T-cell (primary cell): Measurements from ENCODE around the gene ZNF286A. TPM values are rescaled to one million over a fixed set of nuclear protein-coding genes. Genes with fewer than 3 reads are reported as not detected.
"Not testable (repeated sequence)": the region's sequence is repeated elsewhere in the genome, so short reads cannot be mapped to it uniquely, and the experiment has no call there.

Experiments used
- ATAC-seq, 4 experiments: fragments of 200-7000 bp in 3 of 4; fragments of 150-1000 bp in 1 of 4; cut with Tn5 transposase; replicated peaks in 1 of 4; 1 replicate in 3 of 4; 2 replicates in 1 of 4; pipeline ENCODE4 v1.10.0; 2021; ENCODE audit warnings: moderate library complexity in 3 of 4, mild to moderate bottlenecking in 2 of 4, moderate number of reproducible peaks in 1 of 4
- CTCF ChIA-PET, 2 donors: fragments of 300-600 bp; sonication (Branson Sonifier 250); formaldehyde crosslinking; loops; one replicate each; lab custom pipeline; 2022; ENCODE audit warnings: antibody characterized with exemption in 2 of 2; lab: Charles Lee
- POLR2A ChIA-PET, 2 donors: fragments of 300-600 bp; sonication (Branson Sonifier 250); formaldehyde crosslinking; loops; one replicate each; lab custom pipeline; 2022; ENCODE audit warnings: antibody characterized with exemption in 2 of 2; lab: Charles Lee
- DNase-seq, 35 experiments: peaks; one replicate each; pipeline versions ENCODE4 v3.0.0 to v3.0.0-alpha.2; 2013 to 2023
- H3K27ac ChIP-seq: one replicate; pipeline ENCODE4 v1.5.1; 2013; ENCODE audit warnings: low read length
- H3K27me3 ChIP-seq, 2 experiments: replicated peaks in 1 of 2; 1 replicate in 1 of 2; 2 replicates in 1 of 2; pipeline versions ENCODE4 v1.6.1 to v1.7.0; 2013; ENCODE audit warnings: low read length in 1 of 2, mixed read lengths in 1 of 2; ENCODE audit not compliant: control insufficient read depth in 2 of 2, insufficient read depth in 2 of 2; ENCODE audit errors: extremely low read depth in 1 of 2
- H3K36me3 ChIP-seq, 2 donors: 1 replicate in 1 of 2; 2 replicates in 1 of 2; pipeline versions ENCODE4 v1.6.1 to v1.7.0; 2013; ENCODE audit warnings: low read length in 1 of 2; ENCODE audit not compliant: control insufficient read depth in 2 of 2, insufficient read depth in 1 of 2; ENCODE audit errors: extremely low read depth in 1 of 2
- H3K4me1 ChIP-seq, 2 experiments: 1 replicate in 1 of 2; 2 replicates in 1 of 2; pipeline versions ENCODE4 v1.6.1 to v1.7.0; 2013; ENCODE audit warnings: low read length in 2 of 2, mixed read lengths in 1 of 2; ENCODE audit not compliant: insufficient read depth in 2 of 2, control insufficient read depth in 1 of 2; ENCODE audit errors: extremely low read depth in 1 of 2
- H3K4me3 ChIP-seq, 2 donors: 1 replicate in 1 of 2; 2 replicates in 1 of 2; pipeline versions ENCODE4 v1.5.1 to v1.7.0; 2013; ENCODE audit warnings: mild to moderate bottlenecking in 2 of 2, low read length in 1 of 2, moderate library complexity in 1 of 2; ENCODE audit not compliant: control insufficient read depth in 1 of 2; ENCODE audit errors: extremely low read depth in 1 of 2
- H3K9me3 ChIP-seq: 2 replicates; pipeline ENCODE4 v1.7.0; 2013
- H3K27ac Mint-ChIP-seq, 2 donors: one replicate each; pipeline ENCODE4 v1.8.0; 2020 to 2021; ENCODE audit warnings: mild to moderate bottlenecking in 2 of 2, mixed read lengths in 2 of 2
- H3K27me3 Mint-ChIP-seq, 2 donors: one replicate each; pipeline ENCODE4 v1.8.0; 2021 to 2022; ENCODE audit warnings: mixed read lengths in 2 of 2
- H3K36me3 Mint-ChIP-seq: one replicate; pipeline ENCODE4 v1.8.0; 2021; ENCODE audit warnings: mixed read lengths
- H3K4me1 Mint-ChIP-seq, 3 donors: one replicate each; pipeline ENCODE4 v1.8.0; 2020 to 2022; ENCODE audit warnings: mixed read lengths in 3 of 3, mild to moderate bottlenecking in 1 of 3
- H3K4me3 Mint-ChIP-seq, 3 donors: one replicate each; pipeline ENCODE4 v1.8.0; 2020 to 2022; ENCODE audit warnings: mild to moderate bottlenecking in 3 of 3, mixed read lengths in 3 of 3, moderate library complexity in 3 of 3
- H3K9me3 Mint-ChIP-seq, 3 donors: one replicate each; pipeline ENCODE4 v1.8.0; 2020 to 2022; ENCODE audit warnings: mixed read lengths in 3 of 3
- WGBS: methylation state at CpG from one replicate; pipeline ENCODE4 v1.1.5; 2013; ENCODE audit warnings: missing lambda C conversion rate; ENCODE audit not compliant: insufficient coverage; 5-methylcytosine and 5-hydroxymethylcytosine counted together
- total RNA-seq, 35 experiments: library from RNA in 6 of 35; stranded (reverse) in 6 of 35; fragments of 120-200 nt in 1 of 35; gene quantifications; one replicate each; pipeline versions ENCODE4 v1.2.1 to v1.2.4 and lab custom pipeline; 2013 to 2026

ZNF286A gene
- total RNA-seq, 5 donors from 2014 or later (not counting 1 experiment from before 2014, with no cell fraction given): 15.9 to 44.3 (median 26.0) TPM

- H3K9me3 Mint-ChIP-seq: peaks cover 7 to 21% (median 19%) of the 10 kb centered on the region in 3 donors
- H3K27ac Mint-ChIP-seq, H3K4me3 Mint-ChIP-seq, H3K4me3 ChIP-seq, H3K4me1 ChIP-seq, H3K27ac ChIP-seq, H3K9me3 ChIP-seq, H3K4me1 Mint-ChIP-seq, POLR2A ChIA-PET, H3K36me3 ChIP-seq, DNase-seq, H3K27me3 ChIP-seq, ATAC-seq, H3K27me3 Mint-ChIP-seq: not testable (repeated sequence)
- peaks cover 31% of the 10 kb centered on the region for H3K36me3 Mint-ChIP-seq
- CTCF ChIA-PET: interaction anchor here in 1 of 2 donors (0.6 kb wide), 1 partner anchor 534 kb away, joined by 6 read pairs; no protein-coding TSS in a partner anchor
- WGBS: 92% methylated on average over 2 of the region's 11 CpGs
Observed at GRCh38 chr17:15716601-15717563, 17.3 kb downstream of the ZNF286A start.

GRCh38 chr17:15730535-15730934, 31.0 kb downstream of the ZNF286A start:
- H3K9me3 ChIP-seq, H3K27ac Mint-ChIP-seq, H3K27me3 ChIP-seq, H3K4me3 ChIP-seq, H3K36me3 ChIP-seq, H3K27me3 Mint-ChIP-seq, CTCF ChIA-PET, ATAC-seq, H3K36me3 Mint-ChIP-seq, H3K4me1 Mint-ChIP-seq, H3K4me3 Mint-ChIP-seq, H3K9me3 Mint-ChIP-seq, H3K27ac ChIP-seq, DNase-seq, H3K4me1 ChIP-seq: not testable (repeated sequence)
- POLR2A ChIA-PET: interaction anchor here in 1 of 2 donors (0.7 kb wide), 1 partner anchor 89 kb away, joined by 3 read pairs; no protein-coding TSS in a partner anchor
- WGBS: no CpG with 5 or more reads among the region's 14 CpGs

GRCh38 chr17:15731900-15732299, 32.3 kb downstream of the ZNF286A start, which contains the start of gene TBC1D26:
Gene TBC1D26, plus strand, starts transcription at chr17:15732283. Its CDS starts 3,066 bp downstream, at chr17:15735349.
- DNase-seq, H3K4me1 ChIP-seq, H3K4me3 Mint-ChIP-seq, H3K9me3 Mint-ChIP-seq, H3K27ac ChIP-seq, H3K27me3 ChIP-seq, H3K9me3 ChIP-seq, H3K36me3 Mint-ChIP-seq, H3K4me1 Mint-ChIP-seq, H3K36me3 ChIP-seq, POLR2A ChIA-PET, CTCF ChIA-PET, ATAC-seq, H3K27ac Mint-ChIP-seq, H3K27me3 Mint-ChIP-seq, H3K4me3 ChIP-seq: not testable (repeated sequence)
- 87% methylated on average over 3 of the region's 10 CpGs for WGBS

GRCh38 chr17:15733174-15733789, 33.7 kb downstream of the ZNF286A start:
- H3K9me3 Mint-ChIP-seq, ATAC-seq, H3K9me3 ChIP-seq, H3K27me3 Mint-ChIP-seq, H3K4me1 Mint-ChIP-seq, H3K4me1 ChIP-seq, H3K4me3 Mint-ChIP-seq, H3K4me3 ChIP-seq, POLR2A ChIA-PET, H3K27ac ChIP-seq, H3K27me3 ChIP-seq, CTCF ChIA-PET, DNase-seq, H3K27ac Mint-ChIP-seq, H3K36me3 ChIP-seq, H3K36me3 Mint-ChIP-seq: not testable (repeated sequence)
- WGBS: no CpG with 5 or more reads among the region's 10 CpGs

GRCh38 chr17:15736578-15736977, 37.0 kb downstream of the ZNF286A start:
- POLR2A ChIA-PET, H3K4me3 ChIP-seq, H3K36me3 Mint-ChIP-seq, H3K27me3 ChIP-seq, H3K36me3 ChIP-seq, H3K9me3 ChIP-seq, DNase-seq, H3K9me3 Mint-ChIP-seq, H3K27me3 Mint-ChIP-seq, H3K4me1 Mint-ChIP-seq, H3K27ac Mint-ChIP-seq, H3K27ac ChIP-seq, H3K4me1 ChIP-seq, CTCF ChIA-PET, H3K4me3 Mint-ChIP-seq, ATAC-seq: not testable (repeated sequence)
- WGBS: 43% methylated on average over 2 of the region's 5 CpGs

- Mint-ChIP-seq H3K27me3 (peaks cover 4% of the 10 kb centered on the region in 2 donors), H3K4me1 (no peaks in the 10 kb centered on the region), H3K27ac (no peak overlapping the region), H3K36me3 (no peaks in the 10 kb centered on the region), H3K9me3 (no peaks in the 10 kb centered on the region), H3K4me3 (no peak overlapping the region)
- Histone ChIP-seq H3K9me3 (no peaks in the 10 kb centered on the region), H3K36me3 (no peaks in the 10 kb centered on the region), H3K27me3 (peaks cover 0 to 10% of the 10 kb centered on the region in 2 experiments), H3K4me3 (no peak overlapping the region), H3K4me1 (no peaks in the 10 kb centered on the region), H3K27ac (no peak overlapping the region)
- ATAC-seq (no peak), DNase-seq (no peak)
- ChIA-PET POLR2A (no interaction called here), CTCF (no interaction called here)
- 87% methylated on average over 6 of the region's 10 CpGs for WGBS
Observed at GRCh38 chr17:15738066-15738465, 38.5 kb downstream of the ZNF286A start.
